Measurements from ENCODE around the gene UBR7. TPM values are rescaled to one million over a fixed set of nuclear protein-coding genes. Genes with fewer than 3 reads are reported as not detected.

The UBR7 gene
- polyA plus RNA-seq, 2 donors, result 7.8 to 11.7 TPM

DNA sequence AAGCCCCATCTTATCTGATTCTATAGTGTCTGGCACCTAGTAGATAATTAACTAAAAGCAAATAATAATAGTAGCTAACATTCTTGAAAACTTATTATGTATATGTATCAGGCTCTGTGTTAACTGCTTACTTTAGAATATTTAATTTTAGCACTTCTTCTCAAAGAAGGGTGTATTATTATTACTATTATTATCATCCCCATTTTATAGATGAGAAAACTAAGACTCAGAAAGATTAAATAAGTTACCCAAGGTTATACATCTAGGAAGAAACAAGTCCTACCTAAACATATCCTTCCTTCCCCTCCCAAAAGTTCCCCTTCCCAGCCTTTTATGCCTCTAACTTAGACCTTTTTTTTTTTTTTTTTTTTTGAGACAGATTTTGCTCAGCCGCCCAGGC lies 61.4 kb downstream of the UBR7 start:
- H3K4me1 ChIP-seq (ENCODE audit: control insufficient read depth in 2 of 2, insufficient read depth in 2 of 2, low read length in 1 of 2), result no peaks in the 10 kb centered on the region
- H3K4me3 ChIP-seq (ENCODE audit: low read depth in 1 of 2, low read length in 2 of 2), result no peak overlapping the region
- WGBS, 2 donors, result 100% methylated on average over 1 of the region's 1 CpG
- no peaks in the 10 kb centered on the region for H3K27me3 ChIP-seq (ENCODE audit: control insufficient read depth in 1 of 2, insufficient read depth in 2 of 2, low read length in 2 of 2)
- no peaks in the 10 kb centered on the region for H3K9me3 ChIP-seq (ENCODE audit: control insufficient read depth in 2 of 2, insufficient read depth in 1 of 2, low read depth in 1 of 2, low read length in 1 of 2)
- no peak overlapping the region for H3K27ac ChIP-seq (ENCODE audit: low read depth in 2 of 2, low read length in 1 of 2)
- no peaks in the 10 kb centered on the region for H3K36me3 ChIP-seq (ENCODE audit: control insufficient read depth in 2 of 2, insufficient read depth in 2 of 2, low read length in 1 of 2)

DNA sequence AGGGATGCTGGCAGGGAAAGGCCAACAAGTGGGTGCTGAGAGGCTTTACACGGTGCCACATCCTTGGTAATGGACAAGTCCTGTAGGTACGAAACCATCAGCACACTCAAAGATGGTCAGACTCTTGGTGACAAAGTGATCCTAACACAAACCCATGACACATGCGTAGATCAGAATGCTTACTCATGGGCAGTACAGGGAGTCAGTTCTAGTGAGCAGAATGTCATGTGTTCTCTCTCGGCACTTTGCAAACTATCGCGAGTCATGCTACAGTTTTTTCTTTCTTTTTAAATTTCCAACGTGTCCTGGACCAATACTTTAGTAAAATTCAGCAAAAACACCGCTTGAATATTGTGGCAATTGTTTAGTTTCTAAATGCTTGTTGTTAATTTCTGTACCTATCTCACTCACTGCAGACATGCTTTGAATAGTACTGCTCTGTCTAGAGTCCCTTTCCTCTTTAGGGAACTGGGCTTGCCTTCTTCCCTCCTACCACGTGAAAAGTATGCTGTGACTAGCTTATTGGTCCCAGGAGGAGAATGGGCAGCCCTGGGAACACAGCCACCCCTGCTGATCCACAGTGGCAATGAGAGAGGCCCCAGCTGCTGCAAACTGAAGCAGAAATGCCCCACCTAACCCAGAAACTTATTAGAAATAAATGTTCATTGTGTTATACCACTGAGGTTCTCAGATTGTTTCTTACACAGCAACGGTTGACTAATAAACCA lies 62.4 kb downstream of the UBR7 start:
- Histone ChIP-seq H3K4me3 (ENCODE audit: low read depth in 1 of 2, low read length in 2 of 2) (no peak overlapping the region), H3K4me1 (ENCODE audit: control insufficient read depth in 2 of 2, insufficient read depth in 2 of 2, low read length in 1 of 2) (no peaks in the 10 kb centered on the region), H3K27me3 (ENCODE audit: control insufficient read depth in 1 of 2, insufficient read depth in 2 of 2, low read length in 2 of 2) (no peaks in the 10 kb centered on the region), H3K27ac (ENCODE audit: low read depth in 2 of 2, low read length in 1 of 2) (no peak overlapping the region), H3K9me3 (ENCODE audit: control insufficient read depth in 2 of 2, insufficient read depth in 1 of 2, low read depth in 1 of 2, low read length in 1 of 2) (no peaks in the 10 kb centered on the region), H3K36me3 (ENCODE audit: control insufficient read depth in 2 of 2, insufficient read depth in 2 of 2, low read length in 1 of 2) (no peaks in the 10 kb centered on the region)
- WGBS, 2 donors, result 78 to 82% methylated on average over 10 of the region's 10 CpGs

DNA sequence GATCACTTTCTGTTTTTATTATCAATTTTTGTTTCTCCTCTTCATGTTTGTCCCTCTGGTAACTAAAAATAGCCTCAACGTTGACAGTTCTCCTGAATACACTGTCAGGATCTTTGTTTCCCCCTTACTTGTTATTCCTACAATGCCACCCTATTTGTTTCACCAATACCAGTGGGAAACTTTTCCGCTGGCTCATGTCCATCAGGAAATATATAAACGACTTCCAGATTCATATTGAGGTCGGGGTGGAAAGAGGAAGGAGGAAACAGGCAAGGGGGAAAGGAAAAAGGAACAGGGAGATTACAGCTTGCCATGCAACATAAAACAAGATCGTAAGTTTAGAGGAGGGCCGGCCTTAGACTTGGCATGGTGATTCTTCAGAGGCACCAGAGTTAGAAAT lies 64.1 kb downstream of the UBR7 start:
- H3K27ac ChIP-seq (ENCODE audit: low read depth in 2 of 2, low read length in 1 of 2), result no peak overlapping the region
- no peak overlapping the region for H3K4me3 ChIP-seq (ENCODE audit: low read depth in 1 of 2, low read length in 2 of 2)
- H3K9me3 ChIP-seq (ENCODE audit: control insufficient read depth in 2 of 2, insufficient read depth in 1 of 2, low read depth in 1 of 2, low read length in 1 of 2), result no peaks in the 10 kb centered on the region
- no peaks in the 10 kb centered on the region for H3K4me1 ChIP-seq (ENCODE audit: control insufficient read depth in 2 of 2, insufficient read depth in 2 of 2, low read length in 1 of 2)
- WGBS, 2 donors, result 61 to 63% methylated on average over 6 of the region's 6 CpGs
- no peaks in the 10 kb centered on the region for H3K27me3 ChIP-seq (ENCODE audit: control insufficient read depth in 1 of 2, insufficient read depth in 2 of 2, low read length in 2 of 2)
- H3K36me3 ChIP-seq (ENCODE audit: control insufficient read depth in 2 of 2, insufficient read depth in 2 of 2, low read length in 1 of 2), result no peaks in the 10 kb centered on the region

DNA sequence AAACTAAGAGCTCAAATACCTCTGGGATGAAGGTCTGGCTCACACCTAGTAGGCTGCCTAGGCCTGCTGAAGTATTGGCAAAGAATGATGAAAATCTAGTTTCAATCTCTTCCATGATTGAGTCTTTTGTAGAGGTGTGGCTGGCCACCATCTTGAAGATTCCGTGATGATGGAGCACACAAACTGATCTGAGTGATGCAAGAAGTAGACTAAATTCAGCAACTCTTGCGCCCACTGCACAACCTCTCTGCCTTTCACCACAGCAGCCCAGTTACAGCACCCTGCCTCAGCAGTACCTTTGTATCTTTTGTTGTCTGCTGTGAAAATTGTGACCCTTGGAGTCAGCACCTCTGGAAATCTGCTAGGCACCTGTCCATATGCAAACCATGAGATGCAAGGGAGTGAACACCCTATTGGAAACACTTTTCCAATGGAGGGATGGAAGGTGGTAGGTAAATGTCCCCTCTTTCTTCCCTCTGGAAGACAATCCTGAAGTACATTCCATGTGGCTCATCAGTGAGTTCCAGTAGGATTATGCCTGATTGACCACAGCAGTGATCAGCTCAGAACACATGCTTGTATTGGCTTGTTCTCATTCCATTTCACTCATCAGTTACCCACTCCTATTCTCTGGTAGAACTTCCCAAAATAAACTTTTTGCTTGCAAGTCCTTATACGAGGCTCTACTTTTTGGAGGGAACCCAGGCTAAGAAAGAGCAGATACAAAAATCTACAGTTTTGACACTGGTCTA lies 67.2 kb downstream of the UBR7 start:
- H3K9me3 ChIP-seq (ENCODE audit: control insufficient read depth in 2 of 2, insufficient read depth in 1 of 2, low read depth in 1 of 2, low read length in 1 of 2), result no peaks in the 10 kb centered on the region
- no peak overlapping the region for H3K27ac ChIP-seq (ENCODE audit: low read depth in 2 of 2, low read length in 1 of 2)
- H3K4me1 ChIP-seq (ENCODE audit: control insufficient read depth in 2 of 2, insufficient read depth in 2 of 2, low read length in 1 of 2), result no peaks in the 10 kb centered on the region
- no peaks in the 10 kb centered on the region for H3K27me3 ChIP-seq (ENCODE audit: control insufficient read depth in 1 of 2, insufficient read depth in 2 of 2, low read length in 2 of 2)
- H3K36me3 ChIP-seq (ENCODE audit: control insufficient read depth in 2 of 2, insufficient read depth in 2 of 2, low read length in 1 of 2), result no peaks in the 10 kb centered on the region
- H3K4me3 ChIP-seq (ENCODE audit: low read depth in 1 of 2, low read length in 2 of 2), result no peak overlapping the region
- 95 to 96% methylated on average over 3 of the region's 3 CpGs for WGBS, 2 donors

DNA sequence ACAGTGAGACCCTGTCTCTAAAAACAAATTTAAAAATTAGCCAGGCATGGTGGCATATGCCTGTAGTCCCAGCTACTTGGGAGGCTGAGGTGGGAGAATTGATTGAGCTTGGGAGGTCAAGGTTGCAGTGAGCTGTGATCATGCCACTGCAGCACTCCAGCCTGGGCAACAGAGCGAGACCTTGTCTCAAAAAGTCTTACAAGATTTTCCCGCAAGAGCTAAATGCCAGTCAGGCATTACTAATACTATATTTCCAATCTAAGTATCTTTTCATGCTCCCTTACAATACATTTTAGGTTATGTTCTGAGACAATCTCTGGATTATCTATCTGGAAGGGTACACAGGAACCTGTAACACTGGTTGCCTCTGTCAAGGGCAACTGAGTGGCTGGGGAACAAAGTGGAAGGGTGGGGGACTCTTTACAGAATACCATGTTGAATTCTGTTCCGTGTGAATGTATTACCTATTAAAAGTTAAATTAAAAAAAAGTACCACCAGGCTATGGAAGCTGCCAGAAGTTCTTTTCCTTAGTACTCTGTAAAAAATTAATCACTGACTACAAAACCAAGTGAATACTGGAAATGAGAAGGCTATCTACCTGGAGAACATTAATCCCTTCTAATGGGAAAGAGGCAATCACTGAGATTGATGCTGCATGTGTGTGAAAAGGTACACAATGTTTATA lies 69.1 kb downstream of the UBR7 start:
- Histone ChIP-seq H3K27ac (ENCODE audit: low read depth in 2 of 2, low read length in 1 of 2) (no peak overlapping the region), H3K36me3 (ENCODE audit: control insufficient read depth in 2 of 2, insufficient read depth in 2 of 2, low read length in 1 of 2) (no peaks in the 10 kb centered on the region), H3K9me3 (ENCODE audit: control insufficient read depth in 2 of 2, insufficient read depth in 1 of 2, low read depth in 1 of 2, low read length in 1 of 2) (no peaks in the 10 kb centered on the region), H3K4me3 (ENCODE audit: low read depth in 1 of 2, low read length in 2 of 2) (no peak overlapping the region), H3K27me3 (ENCODE audit: control insufficient read depth in 1 of 2, insufficient read depth in 2 of 2, low read length in 2 of 2) (no peaks in the 10 kb centered on the region), H3K4me1 (ENCODE audit: control insufficient read depth in 2 of 2, insufficient read depth in 2 of 2, low read length in 1 of 2) (no peaks in the 10 kb centered on the region)
- 86 to 88% methylated on average over 3 of the region's 3 CpGs for WGBS, 2 donors

Other genes with a start within 250 kb of the UBR7 start
- 10 to 100 TPM; 15.8 to 22.4 TPM for gene ITPK1, start 91.3 kb upstream of the UBR7 start, polyA plus RNA-seq
- 10 to 100 TPM in 1 of 2 donors, 1 to 10 TPM in 1; 5.4 to 12.7 TPM for gene MOAP1, start 22.4 kb upstream of the UBR7 start, polyA plus RNA-seq
- 10 to 100 TPM in 1 of 2 donors, 1 to 10 TPM in 1; 8.6 to 10.3 TPM for gene LYSET, start 21.9 kb upstream of the UBR7 start, polyA plus RNA-seq
- gene GON7, start 191 bp upstream of the UBR7 start, polyA plus RNA-seq, result 10 to 100 TPM in 1 of 2 donors, 1 to 10 TPM in 1; 8.0 to 10.8 TPM
- gene BTBD7, start 125.8 kb downstream of the UBR7 start, polyA plus RNA-seq, result 10 to 100 TPM in 1 of 2 donors, 1 to 10 TPM in 1; 7.7 to 10.7 TPM
- not detected for gene COX8C, start 139.9 kb downstream of the UBR7 start, polyA plus RNA-seq
- gene UNC79, start 223.7 kb downstream of the UBR7 start, polyA plus RNA-seq, result under 1 TPM; 0.01 to 0.02 TPM

Data from esophagus (tissue), 2 donors.